Fibroblast of pulmonary artery (primary cell): ENCODE measurements around the gene ANXA7.
"Not testable (repeated sequence)": the region's sequence is repeated elsewhere in the genome, so short reads cannot be mapped to it uniquely, and the experiment has no call there.

Experiments
- DNase-seq: peaks from one replicate; pipeline ENCODE4 v3.0.0-alpha.2; 2010; ENCODE audit warnings: low read depth
- H3K4me3 ChIP-seq: replicated peaks from 2 replicates; pipeline ENCODE4 v1.5.1; 2011; ENCODE audit warnings: low read depth, mild to moderate bottlenecking, control low read depth, low read length, moderate library complexity
- TF ChIP-seq, protein P1 (sequence below): IDR thresholded peaks from 2 replicates; pipeline ENCODE4 v1.5.1; 2011; ENCODE audit warnings: mild to moderate bottlenecking, control low read depth, low read length, inconsistent platforms; ENCODE audit errors: missing control alignments

ANXA7 gene

DNA sequence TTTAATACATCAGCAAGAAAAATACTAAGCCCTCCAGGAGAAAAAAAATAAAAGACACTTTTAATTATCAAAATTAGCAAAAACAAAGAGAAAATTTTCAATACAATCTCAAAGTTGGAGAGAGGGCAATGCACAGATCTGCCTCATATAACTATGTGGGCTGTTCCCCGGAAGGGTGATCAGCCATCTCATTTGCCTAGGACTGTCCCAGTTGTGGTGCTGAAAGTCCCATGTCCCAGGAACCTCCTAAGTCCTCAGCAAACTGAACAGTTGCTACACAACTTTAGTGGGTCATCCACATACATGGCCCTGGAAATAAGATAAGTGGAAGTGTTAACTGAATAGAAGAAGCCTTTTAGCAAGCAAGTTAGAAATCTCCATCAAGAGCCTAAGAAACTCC lies 69.6 kb downstream of the ANXA7 start:
- DNase-seq: no peak
- no peak overlapping the region for H3K4me3 ChIP-seq
- TF ChIP-seq, protein P1, sequence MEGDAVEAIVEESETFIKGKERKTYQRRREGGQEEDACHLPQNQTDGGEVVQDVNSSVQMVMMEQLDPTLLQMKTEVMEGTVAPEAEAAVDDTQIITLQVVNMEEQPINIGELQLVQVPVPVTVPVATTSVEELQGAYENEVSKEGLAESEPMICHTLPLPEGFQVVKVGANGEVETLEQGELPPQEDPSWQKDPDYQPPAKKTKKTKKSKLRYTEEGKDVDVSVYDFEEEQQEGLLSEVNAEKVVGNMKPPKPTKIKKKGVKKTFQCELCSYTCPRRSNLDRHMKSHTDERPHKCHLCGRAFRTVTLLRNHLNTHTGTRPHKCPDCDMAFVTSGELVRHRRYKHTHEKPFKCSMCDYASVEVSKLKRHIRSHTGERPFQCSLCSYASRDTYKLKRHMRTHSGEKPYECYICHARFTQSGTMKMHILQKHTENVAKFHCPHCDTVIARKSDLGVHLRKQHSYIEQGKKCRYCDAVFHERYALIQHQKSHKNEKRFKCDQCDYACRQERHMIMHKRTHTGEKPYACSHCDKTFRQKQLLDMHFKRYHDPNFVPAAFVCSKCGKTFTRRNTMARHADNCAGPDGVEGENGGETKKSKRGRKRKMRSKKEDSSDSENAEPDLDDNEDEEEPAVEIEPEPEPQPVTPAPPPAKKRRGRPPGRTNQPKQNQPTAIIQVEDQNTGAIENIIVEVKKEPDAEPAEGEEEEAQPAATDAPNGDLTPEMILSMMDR: no peak

DNA sequence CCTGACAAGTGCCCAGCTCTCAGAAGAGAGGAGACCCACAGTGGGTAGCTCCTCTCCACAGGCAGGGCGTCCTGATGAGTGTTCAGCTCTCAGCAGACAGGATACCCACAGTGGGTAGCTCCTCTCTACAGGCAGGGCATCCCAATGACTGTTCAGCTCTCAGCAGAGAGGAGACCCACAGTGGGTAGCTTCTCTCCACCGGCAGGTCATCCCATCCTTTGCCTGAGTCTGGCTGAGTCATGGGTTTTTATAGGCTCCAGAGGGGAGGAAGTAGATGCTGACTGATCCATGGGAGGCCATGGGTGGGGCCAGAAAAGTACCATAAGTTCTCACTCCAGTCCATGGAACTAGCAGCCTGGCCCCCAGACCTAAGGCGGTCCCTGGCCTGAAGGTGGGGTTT lies 73.7 kb downstream of the ANXA7 start:
- no peak overlapping the region for H3K4me3 ChIP-seq
- no peak for DNase-seq
- TF ChIP-seq, protein P1: no peak

DNA sequence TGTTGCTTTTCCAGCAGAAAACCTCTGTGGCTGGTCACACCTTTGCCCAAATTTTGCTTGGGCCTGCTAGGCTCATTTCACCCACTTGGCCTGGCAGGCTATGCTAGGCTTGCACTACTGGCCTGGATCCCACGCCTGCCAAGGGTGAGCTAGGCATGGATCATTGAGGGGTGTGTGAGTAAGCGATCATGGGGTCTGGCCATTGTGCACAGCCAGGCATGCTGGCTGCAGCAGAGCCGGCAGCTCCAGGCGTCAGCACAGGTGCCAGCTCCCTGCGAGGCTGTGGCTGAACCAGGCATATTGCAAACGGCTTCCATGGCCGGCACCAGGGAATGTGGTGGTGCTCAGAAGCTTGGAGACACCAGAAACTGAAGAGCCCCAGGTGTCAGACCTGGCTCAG lies 74.4 kb downstream of the ANXA7 start:
- TF ChIP-seq, protein P1: no peak
- no peak overlapping the region for H3K4me3 ChIP-seq
- no peak for DNase-seq

DNA sequence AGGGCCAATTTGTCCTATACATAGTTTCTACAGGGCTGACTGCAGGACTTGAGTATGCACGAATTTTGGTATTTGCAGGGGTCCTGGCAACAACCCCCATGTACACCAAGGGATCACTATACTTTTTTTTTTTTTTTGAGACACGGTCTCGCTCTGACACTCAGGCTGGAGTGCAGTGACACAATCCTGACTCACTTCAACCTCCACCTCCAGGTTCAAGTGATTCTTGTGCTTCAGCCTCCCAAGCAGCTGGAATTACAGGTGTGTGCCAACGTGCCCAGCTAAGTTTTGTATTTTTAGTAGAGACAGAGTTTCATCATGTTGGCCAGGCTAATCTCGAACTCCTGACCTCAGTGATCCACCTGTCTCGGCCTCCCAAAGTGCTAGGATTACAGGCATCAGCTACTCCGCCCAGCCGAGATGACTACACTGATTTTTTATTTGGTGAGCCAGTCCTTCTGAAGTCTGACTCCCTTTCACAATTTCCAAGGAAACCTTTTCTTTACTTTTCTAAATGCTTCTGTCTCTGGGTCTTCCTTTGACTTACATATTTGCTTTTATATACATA lies 75.0 kb downstream of the ANXA7 start:
- DNase-seq: no peak
- H3K4me3 ChIP-seq: no peak overlapping the region
- TF ChIP-seq, protein P1: no peak

DNA sequence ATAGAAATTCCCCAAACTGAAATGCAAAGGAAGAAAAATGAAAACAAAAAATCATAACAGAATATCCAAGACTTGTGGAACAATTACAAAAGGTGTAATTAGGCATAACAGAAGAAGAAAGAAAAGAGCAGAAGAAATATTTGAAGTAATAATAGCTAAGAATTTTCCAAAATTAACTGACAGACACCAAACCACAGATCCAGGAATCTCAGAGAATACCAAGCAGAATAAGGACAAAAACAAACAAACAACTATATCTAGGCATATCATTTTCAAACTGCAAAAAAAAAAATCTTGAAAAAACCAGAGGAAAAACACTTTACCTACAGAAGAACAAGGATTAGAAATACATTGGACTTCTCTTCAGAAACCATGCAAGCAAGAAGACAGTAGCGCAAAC lies 80.7 kb downstream of the ANXA7 start:
- H3K4me3 ChIP-seq: no peak overlapping the region
- TF ChIP-seq, protein P1: no peak
- DNase-seq: no peak

DNA sequence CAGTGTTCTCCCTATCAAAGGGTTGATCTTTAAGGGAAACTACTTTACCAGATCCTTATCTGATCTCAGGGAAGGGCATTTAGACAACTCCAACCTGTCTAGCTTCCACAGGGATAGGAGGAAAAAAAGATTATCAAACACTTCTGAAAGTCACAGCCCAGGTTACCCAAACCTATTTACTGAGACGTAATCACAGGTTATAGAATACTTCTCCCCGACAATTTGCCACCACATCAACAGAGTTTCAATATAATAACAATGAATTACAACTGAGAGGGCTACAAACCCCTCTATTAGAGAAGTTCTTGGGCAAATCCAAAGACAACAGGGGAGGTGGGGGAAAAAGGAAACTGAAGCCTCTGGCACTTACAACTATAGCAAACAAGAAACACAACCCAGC lies 81.5 kb downstream of the ANXA7 start:
- TF ChIP-seq, protein P1: no peak
- no peak overlapping the region for H3K4me3 ChIP-seq
- no peak for DNase-seq

DNA sequence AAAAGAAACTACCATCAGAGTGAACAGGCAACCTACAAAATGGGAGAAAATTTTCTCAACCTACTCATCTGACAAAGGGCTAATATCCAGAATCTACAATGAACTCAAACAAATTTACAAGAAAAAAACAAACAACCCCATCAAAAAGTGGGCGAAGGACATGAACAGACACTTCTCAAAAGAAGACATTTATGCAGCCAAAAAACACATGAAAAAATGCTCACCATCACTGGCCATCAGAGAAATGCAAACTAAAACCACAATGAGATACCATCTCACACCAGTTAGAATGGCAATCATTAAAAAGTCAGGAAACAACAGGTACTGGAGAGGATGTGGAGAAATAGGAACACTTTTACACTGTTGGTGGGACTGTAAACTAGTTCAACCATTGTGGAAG lies 85.3 kb downstream of the ANXA7 start:
- DNase-seq, H3K4me3 ChIP-seq: not testable (repeated sequence)

DNA sequence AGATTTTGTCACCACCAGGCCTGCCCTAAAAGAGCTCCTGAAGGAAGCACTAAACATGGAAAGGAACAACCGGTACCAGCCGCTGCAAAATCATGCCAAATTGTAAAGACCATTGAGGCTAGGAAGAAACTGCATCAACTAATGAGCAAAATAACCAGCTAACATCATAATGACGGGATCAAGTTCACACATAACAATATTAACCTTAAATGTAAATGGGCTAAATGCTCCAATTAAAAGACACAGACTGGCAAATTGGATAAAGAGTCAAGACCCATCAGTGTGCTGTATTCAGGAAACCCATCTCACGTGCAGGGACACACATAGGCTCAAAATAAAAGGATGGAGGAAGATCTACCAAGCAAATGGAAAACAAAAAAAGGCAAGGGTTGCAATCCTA lies 88.6 kb downstream of the ANXA7 start:
- DNase-seq, H3K4me3 ChIP-seq: not testable (repeated sequence)
